WTC11 (cell line): ENCODE results near the gene ZDHHC23. TPM values are rescaled to one million over a fixed set of nuclear protein-coding genes. Genes with fewer than 3 reads are reported as not detected.

Source experiments
- CREB1 ChIP-seq: sonication (generic); formaldehyde crosslinking; IDR thresholded peaks from 2 replicates; pipeline ENCODE4 v1.8.0; 2023; ENCODE audit warnings: mild to moderate bottlenecking, missing genetic modification reagents
- ETV6 ChIP-seq: sonication (generic); formaldehyde crosslinking; IDR thresholded peaks from 2 replicates; pipeline ENCODE4 v1.8.1; 2022; ENCODE audit warnings: mild to moderate bottlenecking, missing genetic modification reagents
- FOXK1 ChIP-seq: sonication (generic); formaldehyde crosslinking; IDR thresholded peaks from 2 replicates; pipeline ENCODE4 v1.8.0; 2022; ENCODE audit warnings: mild to moderate bottlenecking, moderate library complexity, missing genetic modification reagents
- FOXP1 ChIP-seq: sonication (generic); formaldehyde crosslinking; IDR thresholded peaks from 2 replicates; pipeline ENCODE4 v1.8.0; 2022; ENCODE audit warnings: missing genetic modification reagents, mild to moderate bottlenecking, moderate library complexity, borderline replicate concordance
- GRHL2 ChIP-seq: fragments of 250-450 bp; sonication (Bioruptor Pico); IDR thresholded peaks from 2 replicates; pipeline ENCODE4 v1.8.0; 2022; ENCODE audit warnings: mild to moderate bottlenecking, moderate library complexity; ENCODE audit not compliant: insufficient replicate concordance, severe bottlenecking
- HMGA2 ChIP-seq: fragments of 250-450 bp; sonication (Bioruptor Pico); IDR thresholded peaks from 2 replicates; pipeline ENCODE4 v1.4.0; 2021; ENCODE audit warnings: mild to moderate bottlenecking, moderate library complexity
- JUN ChIP-seq: sonication (generic); formaldehyde crosslinking; IDR thresholded peaks from 2 replicates; pipeline ENCODE4 v1.8.0; 2023; ENCODE audit warnings: mild to moderate bottlenecking, missing genetic modification reagents
- MXD4 ChIP-seq: fragments of 250-450 bp; sonication (Bioruptor Pico); IDR thresholded peaks from 2 replicates; pipeline ENCODE4 v1.8.0; 2021; ENCODE audit warnings: mild to moderate bottlenecking, moderate library complexity, borderline replicate concordance
- NFE2L1 ChIP-seq: sonication (generic); formaldehyde crosslinking; IDR thresholded peaks from 2 replicates; pipeline ENCODE4 v1.8.1; 2023; ENCODE audit warnings: missing genetic modification reagents
- NR3C1 ChIP-seq: sonication (generic); formaldehyde crosslinking; conservative IDR thresholded peaks from 2 replicates; pipeline ENCODE4 v1.8.1; 2023; ENCODE audit warnings: low read depth, mild to moderate bottlenecking, missing genetic modification reagents
- OVOL2 ChIP-seq: fragments of 250-450 bp; sonication (Bioruptor Pico); IDR thresholded peaks from 2 replicates; pipeline ENCODE4 v1.9.0; 2021; ENCODE audit warnings: mild to moderate bottlenecking, borderline replicate concordance
- SOX15 ChIP-seq: fragments of 250-450 bp; sonication (Bioruptor Pico); IDR thresholded peaks from 2 replicates; pipeline ENCODE4 v1.9.0; 2021; ENCODE audit warnings: mild to moderate bottlenecking
- SP1 ChIP-seq: sonication (generic); formaldehyde crosslinking; conservative IDR thresholded peaks from 2 replicates; pipeline ENCODE4 v1.8.1; 2022; ENCODE audit warnings: missing genetic modification reagents
- TCF7 ChIP-seq: sonication (generic); formaldehyde crosslinking; IDR thresholded peaks from 2 replicates; pipeline ENCODE4 v1.8.0; 2022; ENCODE audit warnings: mild to moderate bottlenecking, low read depth, missing genetic modification reagents, moderate library complexity
- TEAD4 ChIP-seq: sonication (generic); formaldehyde crosslinking; IDR thresholded peaks from 2 replicates; pipeline ENCODE4 v1.8.0; 2022; ENCODE audit warnings: mild to moderate bottlenecking, missing genetic modification reagents
- TP53 ChIP-seq: sonication (generic); formaldehyde crosslinking; IDR thresholded peaks from 2 replicates; pipeline ENCODE4 v1.8.1; 2023; ENCODE audit warnings: mild to moderate bottlenecking, missing genetic modification reagents
- ZNF219 ChIP-seq: sonication (generic); formaldehyde crosslinking; IDR thresholded peaks from 2 replicates; pipeline ENCODE4 v1.8.0; 2023; ENCODE audit warnings: missing genetic modification reagents, mild to moderate bottlenecking, borderline replicate concordance
- ZNF317 ChIP-seq: sonication (generic); formaldehyde crosslinking; IDR thresholded peaks from 2 replicates; pipeline ENCODE4 v1.8.1; 2023; ENCODE audit warnings: low read depth, mild to moderate bottlenecking, moderate library complexity, missing genetic modification reagents, borderline replicate concordance
- ZNF416 ChIP-seq: fragments of 250-450 bp; sonication (Bioruptor Pico); IDR thresholded peaks from 2 replicates; pipeline ENCODE4 v1.9.0; 2021; ENCODE audit warnings: mild to moderate bottlenecking, inconsistent platforms
- ZNF425 ChIP-seq: fragments of 250-450 bp; sonication (Bioruptor Pico); conservative IDR thresholded peaks from 2 replicates; pipeline ENCODE4 v1.9.0; 2021; ENCODE audit warnings: mild to moderate bottlenecking
- total RNA-seq: library from RNA; stranded (reverse); gene quantifications from 3 replicates; pipeline ENCODE4 v1.2.3, GENCODE V29; 2021
- TF ChIP-seq, protein P1 (sequence below): fragments of 250-450 bp; sonication (Bioruptor Pico); IDR thresholded peaks from 2 replicates; pipeline ENCODE4 v2.1.2; 2022; ENCODE audit warnings: mild to moderate bottlenecking, moderate library complexity
- TF ChIP-seq, protein P2 (sequence below): sonication (generic); formaldehyde crosslinking; IDR thresholded peaks from 2 replicates; pipeline ENCODE4 v1.8.1; 2023; ENCODE audit warnings: mild to moderate bottlenecking, missing genetic modification reagents, moderate library complexity
- TF ChIP-seq, protein P3 (sequence below): sonication (generic); formaldehyde crosslinking; IDR thresholded peaks from 2 replicates; pipeline ENCODE4 v1.8.1; 2023; ENCODE audit warnings: mild to moderate bottlenecking, moderate library complexity, missing genetic modification reagents
- TF ChIP-seq, protein P4 (sequence below): fragments of 250-450 bp; sonication (Bioruptor Pico); IDR thresholded peaks from 2 replicates; pipeline ENCODE4 v1.9.0; 2021; ENCODE audit warnings: mild to moderate bottlenecking, borderline replicate concordance

Gene ZDHHC23
- total RNA-seq, 1 experiment from 2014 or later: 19.2 TPM

DNA sequence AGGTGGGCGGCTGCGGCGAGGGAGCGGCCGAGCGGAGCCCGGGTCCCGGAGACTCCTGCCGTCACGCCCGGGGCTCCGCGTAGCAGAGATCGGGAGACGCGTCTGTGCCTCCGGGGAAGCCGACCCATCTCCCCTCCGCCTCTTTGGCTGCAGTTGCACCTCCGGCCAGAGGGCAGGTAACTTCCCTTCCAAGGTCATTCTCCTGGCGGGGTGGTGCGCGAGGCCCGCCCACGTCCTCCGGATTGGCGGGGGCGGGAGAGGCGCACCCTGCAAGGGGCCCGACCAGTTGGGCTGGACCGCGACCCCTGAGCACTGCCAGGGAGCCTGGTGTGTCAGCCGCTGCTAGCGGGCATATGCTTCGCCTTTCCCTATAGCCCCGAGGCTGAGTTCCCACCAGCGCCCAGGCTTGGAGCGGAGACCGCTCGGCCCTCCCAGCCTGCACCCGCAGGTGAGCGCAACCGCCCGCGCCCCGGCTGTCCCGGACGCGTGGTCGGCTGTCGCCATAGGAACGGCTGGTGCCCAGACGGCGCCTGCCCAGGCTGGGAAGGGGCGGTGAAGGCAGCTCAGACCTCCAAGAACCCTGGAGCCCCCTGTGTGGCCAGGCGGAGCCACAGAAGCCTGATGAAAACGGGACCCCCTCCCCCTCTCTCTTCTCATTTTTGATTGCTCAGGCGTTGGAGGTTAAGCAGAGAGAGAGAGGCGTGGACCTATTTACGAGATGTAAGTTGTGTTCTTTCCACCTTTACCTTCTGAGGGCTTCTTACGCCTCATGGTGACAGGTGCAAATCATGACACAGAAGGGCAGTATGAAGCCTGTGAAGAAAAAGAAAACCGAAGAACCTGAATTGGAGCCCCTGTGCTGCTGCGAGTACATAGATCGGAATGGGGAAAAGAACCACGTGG, 453 bp downstream of the ZDHHC23 start (continued):
- TF ChIP-seq ZNF317: no peak
- 0 out of 2 replicates have a peak, but pooled peaks have one; percentile 58 for TF ChIP-seq FOXP1
- TF ChIP-seq SP1 (CRISPR knock-in tag): peak; percentile 2; the same call in 1 of the 2 replicates
- TF ChIP-seq JUN: no peak
- TF ChIP-seq, protein P1, sequence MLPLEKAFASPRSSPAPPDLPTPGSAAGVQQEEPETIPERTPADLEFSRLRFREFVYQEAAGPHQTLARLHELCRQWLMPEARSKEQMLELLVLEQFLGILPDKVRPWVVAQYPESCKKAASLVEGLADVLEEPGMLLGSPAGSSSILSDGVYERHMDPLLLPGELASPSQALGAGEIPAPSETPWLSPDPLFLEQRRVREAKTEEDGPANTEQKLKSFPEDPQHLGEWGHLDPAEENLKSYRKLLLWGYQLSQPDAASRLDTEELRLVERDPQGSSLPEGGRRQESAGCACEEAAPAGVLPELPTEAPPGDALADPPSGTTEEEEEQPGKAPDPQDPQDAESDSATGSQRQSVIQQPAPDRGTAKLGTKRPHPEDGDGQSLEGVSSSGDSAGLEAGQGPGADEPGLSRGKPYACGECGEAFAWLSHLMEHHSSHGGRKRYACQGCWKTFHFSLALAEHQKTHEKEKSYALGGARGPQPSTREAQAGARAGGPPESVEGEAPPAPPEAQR (CRISPR knock-in tag): no peak
- no peak for TF ChIP-seq OVOL2 (CRISPR knock-in tag)
- no peak for TF ChIP-seq CREB1 (CRISPR knock-in tag)
- no peak for TF ChIP-seq TP53
- no peak for TF ChIP-seq SOX15
- no peak for TF ChIP-seq ZNF425 (CRISPR knock-in tag)
- TF ChIP-seq HMGA2 (CRISPR knock-in tag): no peak
- TF ChIP-seq, protein P2, sequence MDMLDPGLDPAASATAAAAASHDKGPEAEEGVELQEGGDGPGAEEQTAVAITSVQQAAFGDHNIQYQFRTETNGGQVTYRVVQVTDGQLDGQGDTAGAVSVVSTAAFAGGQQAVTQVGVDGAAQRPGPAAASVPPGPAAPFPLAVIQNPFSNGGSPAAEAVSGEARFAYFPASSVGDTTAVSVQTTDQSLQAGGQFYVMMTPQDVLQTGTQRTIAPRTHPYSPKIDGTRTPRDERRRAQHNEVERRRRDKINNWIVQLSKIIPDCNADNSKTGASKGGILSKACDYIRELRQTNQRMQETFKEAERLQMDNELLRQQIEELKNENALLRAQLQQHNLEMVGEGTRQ (CRISPR knock-in tag): no peak
- no peak for TF ChIP-seq TCF7 (CRISPR knock-in tag)
- TF ChIP-seq, protein P3, sequence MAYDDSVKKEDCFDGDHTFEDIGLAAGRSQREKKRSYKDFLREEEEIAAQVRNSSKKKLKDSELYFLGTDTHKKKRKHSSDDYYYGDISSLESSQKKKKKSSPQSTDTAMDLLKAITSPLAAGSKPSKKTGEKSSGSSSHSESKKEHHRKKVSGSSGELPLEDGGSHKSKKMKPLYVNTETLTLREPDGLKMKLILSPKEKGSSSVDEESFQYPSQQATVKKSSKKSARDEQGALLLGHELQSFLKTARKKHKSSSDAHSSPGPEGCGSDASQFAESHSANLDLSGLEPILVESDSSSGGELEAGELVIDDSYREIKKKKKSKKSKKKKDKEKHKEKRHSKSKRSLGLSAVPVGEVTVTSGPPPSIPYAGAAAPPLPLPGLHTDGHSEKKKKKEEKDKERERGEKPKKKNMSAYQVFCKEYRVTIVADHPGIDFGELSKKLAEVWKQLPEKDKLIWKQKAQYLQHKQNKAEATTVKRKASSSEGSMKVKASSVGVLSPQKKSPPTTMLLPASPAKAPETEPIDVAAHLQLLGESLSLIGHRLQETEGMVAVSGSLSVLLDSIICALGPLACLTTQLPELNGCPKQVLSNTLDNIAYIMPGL (CRISPR knock-in tag): 0 out of 2 replicates have a peak, but pooled peaks have one; percentile 64
- TF ChIP-seq MXD4 (CRISPR knock-in tag): no peak
- TF ChIP-seq TEAD4 (CRISPR knock-in tag): no peak
- TF ChIP-seq NFE2L1 (CRISPR knock-in tag): no peak
- no peak for TF ChIP-seq ZNF219 (CRISPR knock-in tag)
- TF ChIP-seq GRHL2 (CRISPR knock-in tag): no peak
- TF ChIP-seq ZNF416 (CRISPR knock-in tag): no peak
- no peak; the same call in 1 of the 2 replicates for TF ChIP-seq ETV6 (CRISPR knock-in tag)
- TF ChIP-seq, protein P4, sequence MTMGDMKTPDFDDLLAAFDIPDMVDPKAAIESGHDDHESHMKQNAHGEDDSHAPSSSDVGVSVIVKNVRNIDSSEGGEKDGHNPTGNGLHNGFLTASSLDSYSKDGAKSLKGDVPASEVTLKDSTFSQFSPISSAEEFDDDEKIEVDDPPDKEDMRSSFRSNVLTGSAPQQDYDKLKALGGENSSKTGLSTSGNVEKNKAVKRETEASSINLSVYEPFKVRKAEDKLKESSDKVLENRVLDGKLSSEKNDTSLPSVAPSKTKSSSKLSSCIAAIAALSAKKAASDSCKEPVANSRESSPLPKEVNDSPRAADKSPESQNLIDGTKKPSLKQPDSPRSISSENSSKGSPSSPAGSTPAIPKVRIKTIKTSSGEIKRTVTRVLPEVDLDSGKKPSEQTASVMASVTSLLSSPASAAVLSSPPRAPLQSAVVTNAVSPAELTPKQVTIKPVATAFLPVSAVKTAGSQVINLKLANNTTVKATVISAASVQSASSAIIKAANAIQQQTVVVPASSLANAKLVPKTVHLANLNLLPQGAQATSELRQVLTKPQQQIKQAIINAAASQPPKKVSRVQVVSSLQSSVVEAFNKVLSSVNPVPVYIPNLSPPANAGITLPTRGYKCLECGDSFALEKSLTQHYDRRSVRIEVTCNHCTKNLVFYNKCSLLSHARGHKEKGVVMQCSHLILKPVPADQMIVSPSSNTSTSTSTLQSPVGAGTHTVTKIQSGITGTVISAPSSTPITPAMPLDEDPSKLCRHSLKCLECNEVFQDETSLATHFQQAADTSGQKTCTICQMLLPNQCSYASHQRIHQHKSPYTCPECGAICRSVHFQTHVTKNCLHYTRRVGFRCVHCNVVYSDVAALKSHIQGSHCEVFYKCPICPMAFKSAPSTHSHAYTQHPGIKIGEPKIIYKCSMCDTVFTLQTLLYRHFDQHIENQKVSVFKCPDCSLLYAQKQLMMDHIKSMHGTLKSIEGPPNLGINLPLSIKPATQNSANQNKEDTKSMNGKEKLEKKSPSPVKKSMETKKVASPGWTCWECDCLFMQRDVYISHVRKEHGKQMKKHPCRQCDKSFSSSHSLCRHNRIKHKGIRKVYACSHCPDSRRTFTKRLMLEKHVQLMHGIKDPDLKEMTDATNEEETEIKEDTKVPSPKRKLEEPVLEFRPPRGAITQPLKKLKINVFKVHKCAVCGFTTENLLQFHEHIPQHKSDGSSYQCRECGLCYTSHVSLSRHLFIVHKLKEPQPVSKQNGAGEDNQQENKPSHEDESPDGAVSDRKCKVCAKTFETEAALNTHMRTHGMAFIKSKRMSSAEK (CRISPR knock-in tag): no peak
- peak; percentile 16; the same call in 1 of the 2 replicates for TF ChIP-seq FOXK1 (CRISPR knock-in tag)
- TF ChIP-seq NR3C1: no peak
- TF ChIP-seq, all 79 proteins: peak for 8
